ENCODE measurements around the gene BLOC1S1. TPM values are rescaled to one million over a fixed set of nuclear protein-coding genes. Genes with fewer than 3 reads are reported as not detected.
A peak's percentile ranks its signal among the peaks of the same experiment; 100 is the strongest.

The BLOC1S1 gene
- total and polyA plus RNA-seq, 7 donors, result 127 to 260 (median 185) TPM

GRCh38 chr12:55705782-55706402, 10.0 kb upstream of the BLOC1S1 start:
- 8 to 20% (median 14%) methylated on average over 5 of the region's 5 CpGs for WGBS, 3 donors
- DNase-seq, result peak; percentile 46 to 87
- TF ChIP-seq CTCF (IDR thresholded peaks at IDR 0.05), result peak; percentile 59

DNA sequence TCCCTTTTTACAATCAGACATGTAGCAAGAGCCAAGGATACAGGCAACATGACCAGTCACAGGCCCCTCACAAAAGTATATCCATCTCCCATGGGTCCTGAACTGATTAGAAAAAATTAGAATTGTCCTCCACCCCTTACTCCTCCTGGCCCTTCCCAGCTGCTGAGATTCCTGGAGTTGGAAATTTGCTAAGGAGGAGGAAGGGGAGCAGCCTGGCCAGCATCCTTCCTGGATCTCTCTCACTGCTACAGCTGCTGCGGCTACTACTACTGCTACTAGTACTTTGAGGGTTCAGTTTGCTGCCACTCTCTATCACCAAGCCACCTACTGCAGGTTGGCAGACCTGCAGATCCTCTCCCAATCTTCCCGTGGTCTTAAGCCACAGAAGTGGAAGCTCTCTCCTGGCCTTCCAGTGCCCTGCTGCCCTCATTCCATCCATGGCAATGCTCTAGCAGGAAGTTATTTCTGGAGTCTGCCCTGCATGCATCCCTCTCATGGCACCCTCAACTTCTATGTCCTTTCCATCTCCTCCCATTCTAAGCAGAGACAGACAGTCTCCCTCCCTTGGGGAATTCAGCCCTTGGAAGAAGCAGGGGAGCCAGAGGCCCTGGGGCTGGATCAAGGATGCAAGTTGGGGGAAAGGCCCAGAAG, 9.2 kb upstream of the BLOC1S1 start:
- no peaks in the 10 kb centered on the region for H3K9me3 ChIP-seq
- 10 to 19% (median 17%) methylated on average over 2 of the region's 2 CpGs for WGBS, 3 donors
- H3K27ac ChIP-seq, result peak overlapping the region; percentile 92
- peaks cover 42% of the 10 kb centered on the region for H3K4me1 ChIP-seq
- H3K36me3 ChIP-seq (ENCODE audit: insufficient read depth in 1 of 2, low read depth in 1 of 2), result peaks cover 0 to 9% of the 10 kb centered on the region in 2 donors
- intact Hi-C loops (cut with DNase I), result no loop called here
- peak in 1 of 2 donors; percentile 4 for DNase-seq
- peak overlapping the region; percentile 85 for H3K4me3 ChIP-seq
- ATAC-seq, result no peak
- H3K27me3 ChIP-seq (ENCODE audit: insufficient read depth in 3 of 3, low read length in 2 of 3), result no peaks in the 10 kb centered on the region
- no peak for TF ChIP-seq CTCF (IDR thresholded peaks at IDR 0.05)

More at GRCh38 chr12:55705782-55706402, 10.0 kb upstream of the BLOC1S1 start:
- H3K36me3 ChIP-seq (ENCODE audit: insufficient read depth in 1 of 2, low read depth in 1 of 2), result peaks cover 0 to 13% of the 10 kb centered on the region in 2 donors
- H3K27ac ChIP-seq, result peak overlapping the region; percentile 92
- no peaks in the 10 kb centered on the region for H3K27me3 ChIP-seq (ENCODE audit: insufficient read depth in 3 of 3, low read length in 2 of 3)
- intact Hi-C loops (cut with DNase I), result loop anchor here in 1 of 2 donors (1.0 to 2.0 kb wide), 3 partner anchors 10 to 23 kb away; partner anchors contain the start of genes BLOC1S1, CD63 and RDH5
- H3K9me3 ChIP-seq, result no peaks in the 10 kb centered on the region
- H3K4me1 ChIP-seq, result peaks cover 43% of the 10 kb centered on the region
- peak; percentile 14 to 38 (median 28) for ATAC-seq
- peak overlapping the region; percentile 85 for H3K4me3 ChIP-seq

DNA sequence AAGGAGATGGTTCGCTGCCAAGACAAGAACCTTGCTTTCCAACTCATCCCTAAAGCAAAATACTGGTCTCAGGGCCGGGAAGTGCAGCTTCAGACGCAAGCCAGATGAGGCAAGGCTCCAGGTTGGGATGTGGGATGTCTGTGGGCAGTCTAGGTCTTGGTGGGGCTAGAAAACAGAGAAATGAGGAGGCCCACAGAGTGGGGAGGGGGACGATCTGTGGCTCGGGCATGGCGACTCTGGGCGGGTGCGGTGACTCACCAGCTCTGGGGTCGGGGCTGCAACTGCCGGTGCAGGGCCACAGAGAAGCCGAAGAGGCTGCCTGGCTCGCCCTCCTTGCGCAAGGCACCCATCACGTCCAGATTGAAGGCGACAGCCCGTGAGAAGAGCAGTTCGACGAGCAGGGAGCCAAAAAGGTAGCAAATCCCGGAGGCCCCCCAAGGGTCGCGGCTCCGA, 8.6 kb upstream of the BLOC1S1 start:
- ATAC-seq (peak in 2 of 4 donors; percentile 7 to 9), DNase-seq (peak; percentile 60 to 84)
- H3K36me3 ChIP-seq (ENCODE audit: insufficient read depth in 1 of 2, low read depth in 1 of 2), result peaks cover 0 to 3% of the 10 kb centered on the region in 2 donors
- H3K4me3 ChIP-seq, result peak overlapping the region; percentile 85
- intact Hi-C loops (cut with DNase I), result no loop called here
- H3K4me1 ChIP-seq, result peaks cover 42% of the 10 kb centered on the region
- no peaks in the 10 kb centered on the region for H3K9me3 ChIP-seq
- H3K27me3 ChIP-seq (ENCODE audit: insufficient read depth in 3 of 3, low read length in 2 of 3), result no peaks in the 10 kb centered on the region
- peak overlapping the region; percentile 92 for H3K27ac ChIP-seq
- WGBS, 3 donors, result 2 to 6% (median 3%) methylated on average over 22 of the region's 22 CpGs
- TF ChIP-seq CTCF (IDR thresholded peaks at IDR 0.05), result no peak

DNA sequence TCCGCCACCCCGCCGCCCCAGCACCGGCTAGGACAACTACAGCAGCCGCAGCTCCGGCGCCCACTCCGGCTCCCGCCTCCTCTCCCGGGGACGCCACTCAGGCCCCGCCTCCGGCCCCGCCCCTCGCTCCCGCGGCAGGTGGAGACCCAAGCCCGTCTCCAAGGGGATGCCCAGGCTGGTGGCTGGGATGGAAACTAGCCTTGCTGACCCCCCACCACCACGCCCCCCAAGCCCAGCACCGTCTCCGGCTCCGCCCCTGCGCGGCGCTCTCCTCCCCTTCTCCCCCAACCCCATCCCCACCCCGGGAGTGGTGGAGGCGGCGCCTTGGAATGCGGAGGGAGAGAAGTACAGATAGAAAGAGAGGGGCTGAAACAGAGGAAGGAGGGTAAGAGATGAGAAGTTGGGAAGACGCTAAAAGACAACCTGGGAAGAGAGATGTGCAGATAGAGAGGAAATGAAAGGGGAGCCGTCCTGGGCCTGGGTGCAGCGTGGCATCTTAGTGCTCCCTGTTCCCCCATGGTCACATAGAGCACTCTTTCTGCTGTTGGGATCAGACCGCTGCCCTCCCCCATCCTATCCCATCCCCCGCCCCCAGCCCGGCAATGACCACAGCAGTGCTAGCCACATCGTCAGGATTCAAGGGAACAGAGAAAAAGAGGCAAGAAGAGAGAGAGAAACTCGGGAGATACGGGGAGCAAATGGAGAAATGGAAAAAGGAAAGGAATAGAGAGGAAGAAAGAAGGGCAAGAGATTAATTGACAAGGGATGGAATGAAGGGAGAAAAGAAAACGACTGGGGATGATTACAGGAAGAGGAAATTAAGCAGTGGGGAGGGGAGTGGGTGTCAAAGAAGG, 7.8 kb upstream of the BLOC1S1 start, which contains the start of gene ITGA7:
ITGA7 (minus strand) TSS at position 64 of the 854 bp plus-strand sequence. CDS start 222 bp downstream, outside the sequence.
- Histone ChIP-seq H3K9me3 (no peaks in the 10 kb centered on the region), H3K27me3 (ENCODE audit: insufficient read depth in 3 of 3, low read length in 2 of 3) (no peaks in the 10 kb centered on the region), H3K36me3 (ENCODE audit: insufficient read depth in 1 of 2, low read depth in 1 of 2) (no peaks in the 10 kb centered on the region), H3K4me3 (peak within 1 kb of the TSS; percentile 85), H3K27ac (peak within 1 kb of the TSS; percentile 92), H3K4me1 (peaks cover 43% of the 10 kb centered on the region)
- TF ChIP-seq CTCF (IDR thresholded peaks at IDR 0.05), result no peak
- DNase-seq (peak; percentile 78 to 93), ATAC-seq (peak; percentile 27 to 44 (median 40))
- intact Hi-C loops (cut with DNase I), result no loop called here
- WGBS, 3 donors, result 1 to 2% (median 1%) methylated on average over 20 to 39 of the region's 39 CpGs

Data from psoas muscle (tissue), 8 donors.